GF-D8 (cell line): Measurements from ENCODE around the gene SMAD6.
"Not testable (repeated sequence)": the region's sequence is repeated elsewhere in the genome, so short reads cannot be mapped to it uniquely, and the experiment has no call there.

Experiments
- DNase-seq: peaks from one replicate; lab custom pipeline; 2025; lab: John Stamatoyannopoulos, UW

The SMAD6 gene

GRCh38 chr15:66742286-66742685 lies 40.2 kb downstream of the SMAD6 start:
- no peak for DNase-seq

GRCh38 chr15:66743204-66743603 lies 41.2 kb downstream of the SMAD6 start:
- no peak for DNase-seq

GRCh38 chr15:66743703-66744536 lies 41.9 kb downstream of the SMAD6 start:
- no peak for DNase-seq

- DNase-seq, result no peak
Measured at GRCh38 chr15:66744610-66745279, 42.7 kb downstream of the SMAD6 start.

GRCh38 chr15:66745530-66746230 lies 43.6 kb downstream of the SMAD6 start:
- no peak for DNase-seq

GRCh38 chr15:66746231-66746605 lies 44.2 kb downstream of the SMAD6 start:
- no peak for DNase-seq

- no peak for DNase-seq
Measured at GRCh38 chr15:66747223-66747622, 45.2 kb downstream of the SMAD6 start.

GRCh38 chr15:66747886-66748707 lies 46.1 kb downstream of the SMAD6 start:
- no peak for DNase-seq

GRCh38 chr15:66748708-66749035 lies 46.6 kb downstream of the SMAD6 start:
- no peak for DNase-seq

GRCh38 chr15:66749841-66750575 lies 48.0 kb downstream of the SMAD6 start:
- DNase-seq, result no peak

GRCh38 chr15:66750609-66751008 lies 48.6 kb downstream of the SMAD6 start:
- DNase-seq, result no peak

GRCh38 chr15:66751579-66751978 lies 49.5 kb downstream of the SMAD6 start:
- DNase-seq, result no peak

- DNase-seq, result no peak
Measured at GRCh38 chr15:66752078-66752477, 50.0 kb downstream of the SMAD6 start.

GRCh38 chr15:66753687-66754377 lies 51.8 kb downstream of the SMAD6 start:
- no peak for DNase-seq

- DNase-seq, result no peak
Measured at GRCh38 chr15:66754789-66755188, 52.8 kb downstream of the SMAD6 start.

- DNase-seq, result no peak
Measured at GRCh38 chr15:66755298-66756068, 53.4 kb downstream of the SMAD6 start.

GRCh38 chr15:66756295-66756694 lies 54.3 kb downstream of the SMAD6 start:
- no peak for DNase-seq

GRCh38 chr15:66757030-66757429 lies 55.0 kb downstream of the SMAD6 start:
- DNase-seq, result no peak

- no peak for DNase-seq
Measured at GRCh38 chr15:66757521-66757920, 55.5 kb downstream of the SMAD6 start.

GRCh38 chr15:66758217-66758616 lies 56.2 kb downstream of the SMAD6 start:
- DNase-seq, result not testable (repeated sequence)
